Measurements from ENCODE around the gene TBRG4.

TBRG4 gene

DNA sequence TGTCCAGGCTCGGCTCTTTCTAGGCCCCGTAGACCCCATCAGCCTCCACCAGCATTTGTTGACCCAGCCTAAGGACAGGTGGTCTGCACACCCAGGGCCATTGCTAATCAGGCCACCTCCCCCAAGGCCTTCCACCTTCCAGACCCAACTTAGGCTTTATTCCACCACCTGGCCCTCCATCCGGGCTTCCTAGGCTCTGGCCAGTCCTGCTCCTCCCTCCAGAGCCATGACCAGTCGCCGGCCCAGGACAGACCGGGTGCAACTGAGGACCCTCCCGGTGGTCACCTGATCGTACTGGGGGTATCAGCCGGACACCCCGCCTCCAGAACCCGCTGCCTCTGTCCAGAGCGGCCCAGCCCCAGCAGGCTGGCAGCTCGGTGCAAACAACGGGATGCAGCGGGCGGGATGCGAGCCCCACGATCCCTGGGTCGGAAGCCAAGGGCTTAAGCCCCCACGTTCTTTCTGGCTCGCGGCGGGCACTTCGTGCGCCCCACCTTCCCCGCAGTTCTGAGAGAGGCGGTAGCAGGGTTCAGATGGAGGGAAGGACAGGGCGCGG lies 23.3 kb downstream of the TBRG4 start:
- DNase-seq, result no peak

DNA sequence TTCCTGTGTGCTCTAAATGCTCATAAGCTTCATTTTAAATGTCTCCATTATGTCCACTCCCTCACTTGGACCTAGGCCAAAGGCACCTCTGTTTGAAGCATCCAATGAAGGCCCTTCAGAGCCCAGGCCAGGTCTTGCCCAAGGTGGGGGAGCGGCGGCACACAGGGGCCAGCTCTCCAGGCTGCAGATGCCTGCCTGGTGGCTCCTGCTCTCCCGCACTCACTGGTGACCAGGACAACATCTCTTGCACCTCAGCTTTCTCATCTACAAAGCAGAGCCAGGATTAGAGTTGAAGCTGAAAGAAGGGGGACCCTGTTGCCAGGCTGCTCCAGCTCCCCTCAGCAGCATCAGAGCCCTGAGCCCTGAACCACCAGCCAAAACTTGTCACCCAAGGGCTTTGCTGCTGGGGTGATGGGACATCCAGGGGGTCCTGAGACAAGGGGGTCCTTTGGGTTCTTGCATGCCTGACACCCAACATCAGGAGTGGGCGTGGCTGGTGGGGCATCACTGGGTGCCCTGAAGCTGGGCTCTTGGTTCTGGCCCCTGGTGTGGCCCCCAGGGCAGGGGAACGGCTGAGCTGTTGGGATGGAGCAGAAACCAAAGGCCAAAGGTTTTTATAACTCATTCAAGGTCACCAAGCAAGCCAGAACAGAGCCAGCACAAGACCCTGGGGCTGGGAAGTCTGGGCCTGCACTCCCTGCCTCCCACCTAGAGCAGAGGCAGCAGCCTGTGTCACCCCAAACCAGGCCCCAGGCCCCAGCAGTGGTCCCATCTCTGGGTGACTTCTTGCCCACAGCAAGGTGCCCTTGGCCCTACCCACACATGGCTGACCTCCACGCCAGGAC lies 24.0 kb downstream of the TBRG4 start:
- no peak for DNase-seq

DNA sequence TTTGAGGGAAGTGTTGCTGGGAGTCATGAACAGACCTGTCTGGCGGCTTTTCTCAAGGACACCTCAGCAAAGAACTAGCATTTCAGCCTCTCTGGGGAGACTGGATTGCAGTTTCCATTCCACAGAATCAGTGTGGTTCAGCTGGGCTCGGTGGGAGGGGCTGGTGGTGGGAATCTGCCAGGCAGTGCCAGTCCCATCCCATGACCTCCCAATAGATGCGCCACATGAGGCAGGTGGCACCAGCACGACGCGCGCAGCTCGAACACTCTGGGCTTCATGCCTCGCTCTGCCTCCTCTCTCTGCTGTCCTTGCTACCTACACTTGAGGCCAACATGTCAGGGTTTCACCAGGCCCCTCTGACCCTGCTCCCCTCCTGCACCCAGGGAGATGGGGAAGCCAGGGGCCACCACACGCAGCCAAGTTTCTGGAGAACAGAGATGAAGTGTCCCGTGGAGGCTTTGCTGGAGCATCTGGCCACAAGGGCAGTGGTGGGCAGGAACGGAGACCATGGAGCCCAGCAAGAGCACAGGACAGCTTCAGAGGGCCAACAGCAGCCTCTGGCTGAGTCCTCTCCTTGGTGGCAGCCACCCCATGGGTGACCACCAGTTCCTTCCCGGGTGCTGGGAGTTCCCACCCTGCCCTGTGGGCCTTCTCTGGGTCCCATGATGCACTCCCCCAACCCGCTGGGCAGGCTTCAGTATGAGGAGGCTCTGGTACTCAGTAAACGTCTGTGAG lies 25.0 kb downstream of the TBRG4 start:
- no peak for DNase-seq

DNA sequence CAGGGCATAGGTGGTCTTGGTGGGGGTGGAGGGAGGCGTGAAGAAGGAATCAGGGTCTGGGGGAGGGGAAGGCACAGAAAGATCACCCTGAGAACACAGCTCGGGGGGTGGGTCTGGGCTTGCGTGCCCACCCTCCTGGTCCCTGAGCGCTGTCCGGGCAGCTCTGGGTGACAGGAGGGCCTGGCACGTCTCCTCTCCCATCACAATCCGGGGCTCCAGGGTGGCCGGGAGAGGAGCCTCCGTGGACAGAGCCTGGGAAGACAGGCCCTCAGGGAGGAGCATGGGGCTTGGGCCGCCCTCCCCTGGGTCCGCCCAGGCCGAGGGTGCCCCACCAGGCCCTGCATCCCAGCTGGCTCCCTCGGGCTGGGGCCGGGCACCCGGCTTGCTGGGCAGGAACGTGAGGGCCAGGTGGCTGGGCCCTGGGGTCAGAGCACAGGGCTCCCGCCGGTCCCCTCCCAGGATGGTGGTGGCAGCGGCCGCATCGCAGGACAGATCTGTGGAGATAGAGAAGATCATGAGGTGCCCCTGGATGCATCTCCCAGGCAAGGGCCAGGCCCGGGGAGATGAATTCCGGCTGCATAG lies 25.8 kb downstream of the TBRG4 start:
- no peak for DNase-seq

DNA sequence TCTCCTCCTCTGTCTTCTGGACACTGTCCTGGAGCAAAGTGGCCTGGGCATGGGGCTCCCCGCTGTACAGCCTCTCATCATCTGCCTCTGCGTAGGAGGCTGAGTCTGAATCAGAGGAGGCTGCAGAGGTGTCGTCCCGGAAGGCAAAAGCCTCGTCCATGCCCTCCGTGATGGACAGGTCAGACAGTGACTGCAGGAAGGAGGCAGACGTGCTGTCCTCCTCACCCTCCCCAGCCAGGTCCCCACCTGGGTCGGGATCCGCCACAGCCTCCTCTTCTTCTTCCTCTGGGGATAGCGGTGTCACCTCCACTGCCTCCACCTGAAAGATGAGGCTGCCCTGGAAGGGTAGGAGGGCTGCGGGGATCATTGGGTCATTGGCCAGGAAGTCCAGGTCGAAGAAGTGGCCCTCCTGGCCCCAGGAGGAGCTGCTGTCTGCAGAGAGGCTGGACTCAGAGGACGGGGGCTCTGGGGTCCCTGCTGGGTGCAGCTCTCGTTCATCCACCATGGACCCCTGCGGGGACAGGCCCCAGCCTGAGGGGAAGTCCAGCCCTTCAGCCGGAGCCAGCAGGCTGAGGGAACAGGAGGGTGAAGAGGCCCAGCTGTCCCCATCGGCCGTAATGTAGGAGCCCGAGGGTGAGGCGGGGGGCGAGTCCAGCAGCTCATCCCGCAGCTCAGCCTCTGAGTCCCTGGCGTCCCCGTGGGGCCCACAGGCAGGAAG lies 26.4 kb downstream of the TBRG4 start:
- DNase-seq, result no peak

DNA sequence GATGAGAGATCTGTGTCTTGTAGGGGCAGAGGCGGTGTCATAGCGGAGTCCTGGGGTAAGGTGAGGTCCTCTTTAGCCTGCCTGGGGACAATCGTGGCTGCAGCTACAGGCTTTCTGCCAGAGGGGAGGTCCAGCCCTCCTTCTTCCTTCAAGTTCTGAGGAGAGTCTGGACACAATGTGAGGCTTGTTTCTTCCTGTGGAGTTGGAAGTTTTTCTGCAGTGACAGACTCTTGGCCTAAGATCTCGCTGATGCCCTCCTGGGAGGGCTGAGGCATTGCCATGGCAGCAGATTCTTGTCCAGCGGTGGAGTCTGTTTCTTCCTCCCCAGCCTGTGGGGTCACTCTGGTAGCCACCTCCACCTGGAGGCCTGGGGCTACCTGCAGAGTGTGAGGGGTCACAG lies 27.2 kb downstream of the TBRG4 start:
- no peak for DNase-seq

DNA sequence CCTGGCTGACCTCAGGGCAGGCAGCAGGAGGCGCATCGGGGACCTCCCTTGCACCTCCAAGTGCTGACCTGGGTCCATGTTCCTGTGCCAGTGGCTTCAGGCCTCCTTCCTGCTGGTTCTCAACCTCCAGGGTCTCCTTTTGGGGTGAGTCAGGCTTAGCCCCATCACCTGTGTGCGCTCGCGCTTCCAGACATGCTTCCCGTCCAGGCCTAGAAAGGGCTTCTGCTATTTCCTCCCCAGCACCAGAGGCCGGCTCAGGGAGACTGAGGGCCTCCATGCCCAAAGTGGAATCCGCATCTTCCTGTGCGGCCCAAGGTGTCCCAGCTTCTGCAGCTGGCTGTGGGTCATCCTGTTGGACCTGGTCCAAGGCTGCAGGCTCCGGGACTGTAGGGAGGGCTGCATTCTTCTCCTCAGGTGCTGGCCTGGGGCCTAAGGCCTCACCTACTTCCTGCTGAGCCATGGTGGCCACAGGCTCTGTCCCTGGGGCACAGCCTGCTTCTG lies 28.6 kb downstream of the TBRG4 start:
- DNase-seq, result no peak

DNA sequence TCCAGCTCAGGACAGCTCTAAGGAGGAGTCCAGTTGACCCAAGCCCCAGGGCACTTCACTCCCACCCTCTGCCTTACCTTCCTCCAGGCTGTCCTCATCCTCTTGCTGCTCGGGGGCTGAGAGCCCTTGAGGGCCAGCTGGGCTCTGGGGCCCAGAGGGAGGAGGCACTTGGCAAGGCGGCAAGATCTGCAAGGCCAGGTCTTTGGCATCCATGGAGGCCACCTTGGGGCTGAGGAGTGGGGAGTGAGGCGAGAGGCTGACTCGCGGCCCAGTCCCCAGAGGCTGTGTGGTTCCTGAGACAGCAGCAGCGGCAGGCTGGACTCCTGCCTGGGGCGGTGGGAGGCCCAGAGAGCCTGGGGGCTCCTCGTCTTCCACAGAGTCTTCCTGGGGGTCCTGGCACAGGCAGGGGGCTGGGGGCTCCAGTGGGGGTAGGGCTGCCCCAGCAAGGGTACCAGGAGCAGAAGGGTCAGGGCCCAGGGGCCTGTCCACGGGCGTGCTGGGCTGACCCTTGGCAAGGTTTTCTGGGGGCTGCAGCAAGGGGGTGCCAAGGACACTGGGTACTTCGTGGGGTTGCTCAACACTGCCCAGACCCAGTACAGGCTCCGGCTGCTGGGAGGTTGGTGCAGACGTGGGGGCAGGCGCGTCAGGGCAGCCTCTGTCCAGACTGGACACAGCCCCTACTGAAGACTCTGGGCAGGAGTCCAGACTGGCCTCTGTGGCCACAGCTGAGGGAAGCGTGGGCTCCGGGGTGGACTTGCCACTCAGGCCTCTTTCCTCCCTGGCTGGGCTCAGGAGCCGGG lies 29.3 kb downstream of the TBRG4 start:
- DNase-seq, result no peak

DNA sequence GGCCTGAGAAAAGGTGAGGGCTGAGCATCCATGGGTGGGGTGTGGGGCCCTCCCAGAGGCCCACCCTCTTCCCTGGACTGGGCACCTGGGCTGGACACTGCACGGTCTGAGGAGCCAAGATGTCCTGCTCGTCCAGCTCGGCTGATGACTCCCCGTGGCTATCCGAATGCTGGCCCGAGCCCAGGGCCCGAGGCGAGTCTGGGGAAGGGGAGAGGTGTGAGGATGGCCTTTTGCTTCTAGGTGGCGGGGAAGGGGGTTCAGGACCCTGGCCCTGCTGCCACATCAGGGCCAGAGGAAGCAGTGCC lies 29.9 kb downstream of the TBRG4 start:
- DNase-seq, result no peak

DNA sequence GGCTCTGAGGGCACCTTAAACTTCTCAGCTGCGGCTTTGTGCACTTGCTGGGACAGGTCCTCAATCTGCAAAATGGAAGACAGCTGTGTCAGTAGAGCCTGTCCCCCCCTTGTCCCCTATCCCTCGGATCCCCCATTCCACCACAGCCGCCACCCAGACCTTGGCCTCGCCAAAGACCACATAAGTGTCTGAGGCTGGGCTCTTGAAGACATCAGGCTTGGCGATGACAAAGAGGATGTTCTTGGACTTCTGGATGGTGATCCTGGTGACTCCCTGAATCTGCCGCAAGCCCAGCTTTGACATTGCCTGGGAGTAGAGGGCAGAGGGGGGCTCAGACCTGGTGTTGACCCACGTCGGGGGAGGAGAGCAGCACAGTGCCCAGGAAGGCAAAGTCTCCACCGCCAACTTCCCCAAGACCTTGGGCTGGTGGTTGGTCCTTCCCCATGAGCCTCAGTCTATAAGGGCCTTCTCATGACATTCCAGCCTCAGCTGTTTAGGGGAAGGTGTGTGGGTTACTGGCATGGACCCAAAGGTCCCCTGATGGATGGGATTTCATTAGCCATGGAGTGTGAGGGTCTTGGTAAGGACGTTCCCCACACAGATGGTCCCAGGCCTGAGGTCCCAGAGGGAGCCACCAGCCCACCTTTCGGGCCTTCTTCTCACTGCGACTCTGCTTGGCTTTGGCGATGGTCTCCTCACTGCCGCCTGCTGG lies 30.4 kb downstream of the TBRG4 start:
- DNase-seq, result no peak

DNA sequence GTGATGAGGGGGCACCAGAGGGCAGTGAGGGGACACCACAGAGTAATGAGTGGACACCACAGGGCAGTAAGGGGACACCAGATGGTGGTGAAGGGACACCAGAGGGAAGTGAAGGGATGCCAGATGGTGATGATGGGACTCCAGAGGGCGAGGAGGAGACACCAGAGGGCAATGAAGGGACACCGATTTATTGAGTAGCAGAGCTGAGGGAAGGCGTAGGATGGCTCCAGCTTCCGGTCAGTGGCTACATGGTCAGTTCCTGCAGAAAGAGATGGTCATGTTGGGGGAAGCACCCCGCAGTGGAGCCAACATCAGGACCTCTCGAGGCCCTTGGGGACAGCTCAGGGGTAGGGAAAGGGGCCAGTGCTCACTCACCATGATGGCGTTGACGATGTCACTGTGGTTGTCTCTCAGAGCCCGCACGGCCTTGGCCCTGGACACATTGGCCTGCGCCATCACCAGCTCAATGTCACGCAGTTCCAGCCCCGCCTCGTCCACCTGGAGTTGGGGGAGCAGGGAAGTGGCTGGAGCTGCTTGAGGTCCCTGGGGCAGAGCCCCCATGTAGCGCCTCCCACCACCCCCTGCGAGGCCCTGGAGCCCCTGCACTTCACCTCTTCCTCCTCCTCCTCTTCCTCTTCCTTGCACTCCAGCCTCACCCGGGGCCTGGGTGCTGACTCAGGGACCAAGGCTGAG lies 31.1 kb downstream of the TBRG4 start:
- peak in 1 of 3 donors; percentile 14 for DNase-seq

DNA sequence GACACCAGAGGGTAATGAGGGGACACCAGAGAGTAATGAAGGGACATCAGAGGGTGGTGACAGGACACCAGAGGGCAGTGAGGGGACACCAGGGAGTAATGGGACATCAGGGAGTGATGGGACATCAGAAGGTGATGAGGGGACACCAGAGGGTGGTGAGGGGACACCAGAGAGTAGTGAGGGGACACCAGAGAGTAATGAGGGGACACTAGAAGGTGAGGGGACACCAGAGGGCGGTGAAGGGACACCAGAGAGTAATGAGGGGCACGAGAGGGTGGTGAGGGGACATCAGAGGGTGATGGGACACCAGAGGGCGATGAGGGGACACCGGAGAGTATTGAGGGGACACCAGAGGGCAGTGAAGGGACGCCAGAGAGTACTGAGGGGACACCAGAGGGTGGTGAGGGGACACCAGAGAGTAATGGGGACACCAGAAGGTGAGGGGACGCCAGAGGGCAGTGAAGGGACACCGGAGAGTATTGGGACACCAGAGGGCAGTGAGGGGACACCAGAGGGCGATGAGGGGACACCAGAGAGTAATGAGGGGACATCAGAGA lies 33.3 kb downstream of the TBRG4 start:
- DNase-seq, result no peak

DNA sequence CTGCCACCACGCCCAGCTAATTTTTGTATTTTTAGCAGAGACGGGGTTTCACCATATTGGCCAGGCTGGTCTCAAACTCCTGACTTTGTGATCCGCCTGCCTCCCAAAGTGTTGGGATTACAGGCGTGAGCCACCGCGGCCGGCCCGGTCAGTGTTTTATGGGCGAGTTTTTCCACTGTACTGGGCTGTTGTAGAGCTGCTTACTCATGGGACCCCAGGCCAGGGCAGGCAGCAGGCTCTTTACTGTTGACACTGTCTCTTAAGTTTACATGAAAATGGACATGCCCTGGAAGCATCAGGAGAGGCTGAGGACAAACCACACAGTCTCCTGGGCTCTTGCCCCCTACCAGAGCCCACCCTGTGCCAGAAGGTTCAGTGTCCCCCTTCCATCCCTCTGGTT lies 33.9 kb downstream of the TBRG4 start:
- no peak for DNase-seq

DNA sequence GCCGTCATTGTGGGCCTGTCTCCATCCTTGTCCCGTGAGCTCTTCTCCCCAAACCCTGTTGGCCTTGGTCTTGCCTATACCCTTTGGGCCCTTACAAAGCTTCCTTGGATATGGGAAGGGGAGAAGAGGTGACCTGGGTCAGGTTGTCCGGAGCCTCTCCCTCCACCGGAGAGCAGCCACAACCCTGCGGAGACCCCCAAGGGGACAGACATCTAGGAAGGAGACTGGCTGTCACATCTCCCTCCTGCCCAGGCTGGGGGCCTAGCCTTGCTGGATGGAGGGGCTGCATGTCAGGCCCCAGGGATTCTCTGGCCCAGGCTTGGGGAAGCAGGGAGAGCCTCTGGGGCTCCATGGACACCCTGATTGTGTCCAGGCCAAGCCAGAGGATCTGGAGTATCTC lies 34.6 kb downstream of the TBRG4 start:
- DNase-seq, result no peak

DNA sequence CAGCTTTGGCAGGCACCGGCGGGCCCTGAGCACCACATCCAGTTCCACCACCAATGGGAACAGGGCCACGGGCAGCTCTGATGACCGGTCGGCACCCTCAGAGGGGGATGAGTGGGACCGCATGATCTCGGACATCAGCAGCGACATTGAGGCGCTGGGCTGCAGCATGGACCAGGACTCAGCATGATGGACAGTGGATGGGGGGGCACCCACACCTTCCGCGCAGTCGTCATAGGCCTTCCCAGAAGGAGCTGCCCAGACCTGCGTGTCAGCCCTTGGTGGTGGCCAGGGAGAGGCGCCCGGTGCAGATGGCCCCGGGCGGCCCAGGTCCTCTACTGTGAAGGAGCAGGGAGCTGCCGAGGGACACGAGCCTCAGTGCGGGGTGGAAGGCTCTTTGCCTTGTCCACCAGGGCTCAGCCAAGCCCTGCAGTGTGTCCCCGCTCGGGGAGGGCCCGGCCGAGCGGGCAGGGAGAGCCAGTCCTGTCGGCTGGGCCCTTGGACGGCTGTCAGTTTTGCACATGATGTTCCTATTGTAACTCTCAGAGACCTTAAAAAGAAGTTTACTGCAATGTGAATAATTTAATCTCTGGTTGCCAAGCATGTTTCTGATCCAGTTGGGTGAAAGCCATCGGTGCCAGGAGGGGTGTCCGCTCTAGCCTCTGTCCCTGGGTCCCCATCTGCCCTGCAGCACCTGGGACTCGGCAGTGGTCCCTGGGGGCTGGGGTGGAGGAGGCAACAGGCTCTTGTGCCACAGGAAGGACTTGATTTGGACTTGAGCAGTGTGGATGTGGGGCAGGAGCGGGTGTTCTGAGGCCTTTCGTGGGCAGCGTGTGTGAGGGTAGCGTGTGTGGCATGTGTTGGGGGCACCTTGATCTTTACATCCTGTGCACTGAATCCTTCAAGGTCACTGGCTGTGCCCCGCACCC lies 35.4 kb downstream of the TBRG4 start:
- no peak for DNase-seq

DNA sequence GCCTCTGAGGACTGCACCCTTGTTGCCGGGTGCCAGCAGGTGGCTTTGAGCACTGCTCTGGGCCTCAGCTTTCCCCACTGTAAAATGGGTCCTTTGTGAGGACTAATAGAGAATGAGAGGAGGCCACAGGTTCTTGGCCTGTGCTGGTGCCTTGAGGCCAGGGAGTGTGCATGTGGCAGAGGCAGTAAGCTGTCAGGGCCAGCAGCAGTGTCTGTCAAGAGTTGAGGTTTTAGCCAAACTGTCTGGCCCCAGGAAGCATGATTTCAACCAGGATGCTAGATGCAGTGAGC lies 36.2 kb downstream of the TBRG4 start:
- no peak for DNase-seq

DNA sequence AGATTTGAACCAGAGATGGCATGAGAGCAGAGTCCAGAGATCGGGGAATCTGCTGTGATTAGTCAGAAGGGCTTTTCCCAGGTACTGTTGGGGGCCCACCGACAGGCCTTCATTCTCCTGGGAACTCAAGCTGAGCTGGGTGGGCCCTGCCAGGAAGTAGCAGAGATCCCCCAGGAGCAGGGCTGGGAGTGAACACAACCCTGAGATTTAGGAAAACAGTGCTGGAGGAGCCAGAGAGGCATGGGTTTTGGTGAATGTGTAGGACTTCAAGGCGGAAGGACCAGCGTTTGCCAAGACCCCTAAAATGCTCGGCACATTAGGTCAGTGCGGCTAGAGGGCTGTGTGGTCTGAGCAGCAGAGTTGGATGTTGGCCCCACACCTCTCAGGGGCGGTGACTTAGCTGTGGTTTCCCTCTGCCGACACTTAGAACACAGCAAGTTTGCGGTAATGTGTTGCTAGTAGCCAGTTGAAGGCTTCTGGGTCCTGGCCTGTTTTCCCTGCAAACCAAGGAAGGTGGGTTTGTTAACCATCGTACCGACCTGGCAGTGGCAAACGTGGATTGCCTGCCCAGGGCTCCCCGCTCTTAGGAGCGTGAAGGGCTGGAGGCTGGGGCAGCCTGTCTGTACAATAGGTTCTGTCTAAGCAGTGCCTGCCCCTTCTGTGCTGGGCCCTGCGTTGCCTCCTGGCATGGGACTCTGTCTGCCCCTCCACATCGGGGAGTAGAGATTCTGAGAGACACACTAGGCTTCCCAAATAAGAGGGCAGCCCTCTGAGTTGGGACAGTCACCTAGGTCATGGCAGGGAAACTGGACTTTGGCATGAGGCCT lies 36.8 kb downstream of the TBRG4 start:
- DNase-seq, result no peak

DNA sequence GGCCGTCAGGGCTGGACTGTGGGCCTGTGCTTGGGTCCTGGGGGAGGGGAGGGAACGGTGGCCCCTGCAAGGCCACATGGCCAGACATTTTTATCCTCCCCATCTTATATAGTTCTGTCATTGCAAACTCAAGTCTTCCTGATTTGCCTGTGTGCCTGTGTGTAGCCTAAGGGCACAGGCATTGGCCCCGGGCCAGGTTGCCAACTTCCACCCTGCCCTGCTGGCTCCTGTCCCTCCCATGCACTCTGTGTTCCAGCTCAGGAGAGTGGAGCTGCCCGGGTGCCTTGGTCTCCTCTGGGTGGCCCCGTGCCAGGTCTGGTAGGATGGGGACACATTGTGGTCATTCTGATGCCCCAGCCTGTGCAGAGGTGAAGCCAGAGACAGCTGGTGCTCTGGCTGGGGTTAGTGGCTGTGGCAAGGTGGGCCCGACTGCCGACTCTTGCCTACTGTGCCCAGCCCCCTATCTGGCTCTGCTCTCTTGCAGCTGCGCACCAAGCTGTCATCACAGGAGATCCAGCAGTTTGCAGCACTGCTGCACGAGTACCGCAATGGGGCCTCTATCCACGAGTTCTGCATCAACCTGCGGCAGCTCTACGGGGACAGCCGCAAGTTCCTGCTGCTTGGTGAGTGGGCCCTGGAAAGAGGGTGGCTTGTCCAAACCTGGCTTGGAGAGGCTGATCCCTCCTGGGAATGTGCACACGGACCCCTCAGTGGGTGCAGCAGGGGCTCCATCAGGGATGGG lies 37.5 kb downstream of the TBRG4 start:
- DNase-seq, result no peak

All from suppressor macrophage treated with lipopolysaccharide for 1 hour (primary cell).